GM12878 (cell line): ENCODE measurements around the gene NDUFV2. TPM values are rescaled to one million over a fixed set of nuclear protein-coding genes. Genes with fewer than 3 reads are reported as not detected.

Source experiments
- ATAC-seq: fragments of 200-7000 bp; cut with Tn5 transposase; 3 replicates; pipeline ENCODE4 v1.9.1; 2020; ENCODE audit warnings: mild to moderate bottlenecking, moderate library complexity
- BruUV-seq: library from RNA; stranded (reverse); fragments of 400-500 nt; replicated peaks from 2 replicates; lab custom pipeline; 2021; lab: Mats Ljungman, UMichigan
- CTCF ChIA-PET: fragments of 300-600 bp; sonication (Branson Sonifier 250); formaldehyde crosslinking; extraction: SDS; loops from one replicate; lab custom pipeline; 2021; ENCODE audit warnings: inconsistent platforms; lab: Yijun Ruan, JAX
- POLR2A ChIA-PET: fragments of 350-600 bp; formaldehyde crosslinking; extraction: SDS; loops from one replicate; lab custom pipeline; 2021; ENCODE audit warnings: inconsistent platforms; lab: Charles Lee
- RAD21 ChIA-PET: fragments of 300-600 bp; sonication (Branson Sonifier 250); formaldehyde crosslinking; loops from one replicate; lab custom pipeline; 2023; ENCODE audit warnings: antibody characterized with exemption; ENCODE audit not compliant: unreplicated experiment; lab: Charles Lee
- SMC1A ChIA-PET: fragments of 300-600 bp; sonication (Branson Sonifier 250); formaldehyde crosslinking; loops from one replicate; lab custom pipeline; 2023; ENCODE audit not compliant: unreplicated experiment, uncharacterized antibody; lab: Charles Lee
- DNase-seq: peaks from one replicate; pipeline ENCODE4 v3.0.0-alpha.2; 2011; ENCODE audit warnings: low read depth, low spot score
- FAIRE-seq: peaks from 3 replicates; lab custom pipeline; 2011; peaks lifted over from hg19 to GRCh38; lab: Jason Lieb, UNC
- H2AFZ ChIP-seq: 2 replicates; pipeline ENCODE4 v1.6.0; 2011; ENCODE audit warnings: low read depth, low read length, control low read depth; ENCODE audit not compliant: control insufficient read depth
- H3K27ac ChIP-seq: 2 replicates; pipeline ENCODE4 v1.5.1; 2011; ENCODE audit warnings: control low read depth; ENCODE audit not compliant: control insufficient read depth, insufficient read depth
- H3K27me3 ChIP-seq, 2 experiments: replicated peaks in 1 of 2; 2 replicates each; pipeline versions ENCODE4 v1.6.0 to v1.6.1; 2011; ENCODE audit warnings: low read length in 1 of 2; ENCODE audit not compliant: control insufficient read depth in 2 of 2, insufficient read depth in 2 of 2
- H3K36me3 ChIP-seq, 2 experiments: 2 replicates each; pipeline ENCODE4 v1.5.1; 2011; ENCODE audit warnings: low read length in 1 of 2; ENCODE audit not compliant: control insufficient read depth in 2 of 2, insufficient read depth in 2 of 2
- H3K4me1 ChIP-seq: 2 replicates; pipeline ENCODE4 v1.6.1; 2011; ENCODE audit warnings: mild to moderate bottlenecking, low read length, moderate library complexity, mixed read lengths; ENCODE audit not compliant: control insufficient read depth, insufficient read depth
- H3K4me2 ChIP-seq: 2 replicates; pipeline ENCODE4 v1.6.0; 2011; ENCODE audit warnings: control low read depth; ENCODE audit not compliant: control insufficient read depth, insufficient read depth
- H3K4me3 ChIP-seq: fragments of 200-600 bp; sonication (generic); 2 replicates; pipeline ENCODE4 v1.5.1; 2016
- H3K79me2 ChIP-seq: 2 replicates; pipeline ENCODE4 v1.6.0; 2011; ENCODE audit warnings: low read length; ENCODE audit not compliant: control insufficient read depth, insufficient read depth
- H3K9ac ChIP-seq: 2 replicates; pipeline ENCODE4 v1.8.0; 2011; ENCODE audit warnings: low read length, control low read depth, mixed read lengths; ENCODE audit not compliant: control insufficient read depth, insufficient read depth
- H3K9me3 ChIP-seq: replicated peaks from 3 replicates; pipeline ENCODE4 v1.5.1; 2011; ENCODE audit warnings: mild to moderate bottlenecking, low read length; ENCODE audit not compliant: control insufficient read depth, insufficient read depth
- H4K20me1 ChIP-seq: 2 replicates; pipeline ENCODE4 v1.6.0; 2011; ENCODE audit not compliant: control insufficient read depth, insufficient read depth
- BCL11A ChIP-seq: IDR thresholded peaks from 2 replicates; pipeline ENCODE4 v1.6.1; 2011; ENCODE audit warnings: low read depth, low read length
- CHD1 ChIP-seq: IDR thresholded peaks from 2 replicates; pipeline ENCODE4 v1.6.1; 2012; ENCODE audit warnings: low read depth, low read length, improper control_type of control experiment
- FOS ChIP-seq: IDR thresholded peaks from 3 replicates; pipeline ENCODE4 v1.6.1; 2011; ENCODE audit warnings: borderline replicate concordance; ENCODE audit not compliant: insufficient read length; ENCODE audit errors: extremely low read depth
- GATAD2B ChIP-seq: fragments of 450-650 bp; conservative IDR thresholded peaks from 2 replicates; pipeline ENCODE4 v1.6.1; 2017; ENCODE audit warnings: low read depth, mild to moderate bottlenecking, moderate library complexity
- HDAC2 ChIP-seq: fragments of 200-600 bp; sonication (generic); IDR thresholded peaks from 2 replicates; pipeline ENCODE4 v1.6.1; 2017
- MEF2B ChIP-seq: fragments of 450-650 bp; IDR thresholded peaks from 2 replicates; pipeline ENCODE4 v1.6.1; 2018; ENCODE audit warnings: mild to moderate bottlenecking, moderate library complexity; ENCODE audit not compliant: partially characterized antibody, poor library complexity, severe bottlenecking
- NFYB ChIP-seq: IDR thresholded peaks from 2 replicates; pipeline ENCODE4 v1.6.1; 2011; ENCODE audit warnings: low read depth, mild to moderate bottlenecking, low read length, improper control_type of control experiment, moderate library complexity; ENCODE audit not compliant: insufficient read depth
- POLR2A ChIP-seq: IDR thresholded peaks from 2 replicates; pipeline ENCODE4 v1.6.1; 2011; ENCODE audit warnings: low read depth, mild to moderate bottlenecking, low read length
- SP1 ChIP-seq: IDR thresholded peaks from one replicate; pipeline ENCODE4 v1.6.1; 2011; ENCODE audit warnings: low read depth, low read length
- ZNF384 ChIP-seq: IDR thresholded peaks from 2 replicates; pipeline ENCODE4 v1.6.1; 2012; ENCODE audit warnings: low read depth, mild to moderate bottlenecking, low read length, improper control_type of control experiment, borderline replicate concordance
- WGBS: methylation state at CpG from one replicate; pipeline ENCODE4 v1.1.6; 2016; ENCODE audit warnings: low lambda C conversion rate; ENCODE audit not compliant: insufficient replicate concordance, insufficient coverage; ENCODE audit errors: missing lambda C conversion rate; 5-methylcytosine and 5-hydroxymethylcytosine counted together
- in situ Hi-C: fragments of 300-500 bp; cut with MboI; formaldehyde crosslinking; loops from 9 replicates; pipeline ENCODE4 v1.14.3; 2018; ENCODE audit warnings: mixed read lengths
- intact Hi-C: fragments of 100-400 bp; cut with micrococcal nuclease; formaldehyde crosslinking; loops from one replicate; pipeline ENCODE4 v1.14.2; 2022; ENCODE audit not compliant: unreplicated experiment
- polyA plus RNA-seq, 11 experiments: library from polyadenylated mRNA; depleted of rRNA in 4 of 11; unstranded in 6 of 11; stranded (reverse) in 5 of 11; fragments of >200 nt; fragmentation: Nextera tagmentation in 4 of 11; fragmentation: Illumina TruSeq in 1 of 11; extraction: Ambion mirVana in 4 of 11; extraction: Trizol in 1 of 11; gene quantifications; 1 replicate in 1 of 11; 2 replicates in 10 of 11; pipeline versions ENCODE4 v1.2.1 to v1.2.3, GENCODE V29; 2011 to 2016; ENCODE audit warnings: inconsistent platforms in 2 of 11, missing spikeins in 2 of 11, low read depth in 1 of 11
- total RNA-seq, 4 experiments: library from RNA; depleted of rRNA in 3 of 4; stranded (reverse); fragments of >200 nt in 3 of 4; fragmentation: Illumina TruSeq in 1 of 4; extraction: Trizol in 1 of 4; gene quantifications; 2 replicates each; pipeline versions ENCODE4 v1.2.1 to v1.2.3, GENCODE V29; 2013 to 2021
- TF ChIP-seq, protein P1 (sequence below): IDR thresholded peaks from 2 replicates; pipeline ENCODE4 v1.6.1; 2011; ENCODE audit warnings: borderline replicate concordance, low read depth, mild to moderate bottlenecking, moderate library complexity, mixed read lengths, low read length; ENCODE audit not compliant: insufficient read depth; ENCODE audit errors: extremely low read length
- TF ChIP-seq, protein P2 (sequence below): fragments of 450-650 bp; IDR thresholded peaks from 2 replicates; pipeline ENCODE4 v1.6.1; 2017; ENCODE audit warnings: mild to moderate bottlenecking, moderate library complexity

Gene NDUFV2
- total and polyA plus RNA-seq, 10 of the 15 experiments (the other 5 are each of a cell fraction or from before 2014, with no cell fraction given), result 236 to 590 (median 321) TPM

DNA sequence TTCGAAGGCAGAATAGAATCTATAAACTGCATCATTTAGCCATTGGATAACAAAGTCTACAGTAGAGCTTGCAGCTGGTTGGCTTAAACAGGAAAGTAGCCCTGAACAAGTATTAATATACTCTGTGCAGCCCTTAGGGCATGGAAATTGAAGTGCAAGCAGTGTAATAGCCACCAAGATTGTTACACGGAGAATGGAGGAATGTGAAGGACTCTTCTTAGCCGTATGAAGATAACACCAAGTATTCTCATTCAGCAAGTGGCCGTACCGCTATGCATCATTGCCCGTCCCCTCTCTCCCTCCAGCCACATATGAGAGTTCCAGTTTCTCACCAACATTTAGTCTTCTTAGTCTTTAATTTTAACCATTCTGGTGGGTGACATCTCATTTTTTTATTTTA, 74.5 kb downstream of the NDUFV2 start (continued):
- TF ChIP-seq NFYB, result no peak
- TF ChIP-seq, protein P1, sequence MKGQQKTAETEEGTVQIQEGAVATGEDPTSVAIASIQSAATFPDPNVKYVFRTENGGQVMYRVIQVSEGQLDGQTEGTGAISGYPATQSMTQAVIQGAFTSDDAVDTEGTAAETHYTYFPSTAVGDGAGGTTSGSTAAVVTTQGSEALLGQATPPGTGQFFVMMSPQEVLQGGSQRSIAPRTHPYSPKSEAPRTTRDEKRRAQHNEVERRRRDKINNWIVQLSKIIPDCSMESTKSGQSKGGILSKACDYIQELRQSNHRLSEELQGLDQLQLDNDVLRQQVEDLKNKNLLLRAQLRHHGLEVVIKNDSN, result no peak
- TF ChIP-seq GATAD2B, result no peak

- ChIA-PET RAD21 (no interaction called here), POLR2A (interaction anchor here (0.6 kb wide), 1 partner anchor 396 kb away, joined by 3 read pairs; no protein-coding TSS in a partner anchor), CTCF (interaction anchor here (0.8 kb wide), 1 partner anchor 24 kb away, joined by 3 read pairs; no protein-coding TSS in a partner anchor), SMC1A (interaction anchor here (1.1 to 2.7 kb wide), 2 partner anchors 13 to 37 kb away, joined by 5 to 6 read pairs; no protein-coding TSS in a partner anchor)
- no peak for TF ChIP-seq CHD1
- no peak for TF ChIP-seq ZNF384
- TF ChIP-seq MEF2B, result no peak
- TF ChIP-seq FOS, result no peak
- TF ChIP-seq SP1, result no peak
- TF ChIP-seq POLR2A, result no peak
- TF ChIP-seq, protein P2, sequence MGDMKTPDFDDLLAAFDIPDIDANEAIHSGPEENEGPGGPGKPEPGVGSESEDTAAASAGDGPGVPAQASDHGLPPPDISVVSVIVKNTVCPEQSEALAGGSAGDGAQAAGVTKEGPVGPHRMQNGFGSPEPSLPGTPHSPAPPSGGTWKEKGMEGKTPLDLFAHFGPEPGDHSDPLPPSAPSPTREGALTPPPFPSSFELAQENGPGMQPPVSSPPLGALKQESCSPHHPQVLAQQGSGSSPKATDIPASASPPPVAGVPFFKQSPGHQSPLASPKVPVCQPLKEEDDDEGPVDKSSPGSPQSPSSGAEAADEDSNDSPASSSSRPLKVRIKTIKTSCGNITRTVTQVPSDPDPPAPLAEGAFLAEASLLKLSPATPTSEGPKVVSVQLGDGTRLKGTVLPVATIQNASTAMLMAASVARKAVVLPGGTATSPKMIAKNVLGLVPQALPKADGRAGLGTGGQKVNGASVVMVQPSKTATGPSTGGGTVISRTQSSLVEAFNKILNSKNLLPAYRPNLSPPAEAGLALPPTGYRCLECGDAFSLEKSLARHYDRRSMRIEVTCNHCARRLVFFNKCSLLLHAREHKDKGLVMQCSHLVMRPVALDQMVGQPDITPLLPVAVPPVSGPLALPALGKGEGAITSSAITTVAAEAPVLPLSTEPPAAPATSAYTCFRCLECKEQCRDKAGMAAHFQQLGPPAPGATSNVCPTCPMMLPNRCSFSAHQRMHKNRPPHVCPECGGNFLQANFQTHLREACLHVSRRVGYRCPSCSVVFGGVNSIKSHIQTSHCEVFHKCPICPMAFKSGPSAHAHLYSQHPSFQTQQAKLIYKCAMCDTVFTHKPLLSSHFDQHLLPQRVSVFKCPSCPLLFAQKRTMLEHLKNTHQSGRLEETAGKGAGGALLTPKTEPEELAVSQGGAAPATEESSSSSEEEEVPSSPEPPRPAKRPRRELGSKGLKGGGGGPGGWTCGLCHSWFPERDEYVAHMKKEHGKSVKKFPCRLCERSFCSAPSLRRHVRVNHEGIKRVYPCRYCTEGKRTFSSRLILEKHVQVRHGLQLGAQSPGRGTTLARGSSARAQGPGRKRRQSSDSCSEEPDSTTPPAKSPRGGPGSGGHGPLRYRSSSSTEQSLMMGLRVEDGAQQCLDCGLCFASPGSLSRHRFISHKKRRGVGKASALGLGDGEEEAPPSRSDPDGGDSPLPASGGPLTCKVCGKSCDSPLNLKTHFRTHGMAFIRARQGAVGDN, result no peak
- TF ChIP-seq HDAC2, result no peak
- no peak for TF ChIP-seq BCL11A
- in situ Hi-C loops, result no loop called here
- Histone ChIP-seq H3K27me3 (no peaks in the 10 kb centered on the region), H3K9ac (no peak overlapping the region), H3K79me2 (peaks cover 65% of the 10 kb centered on the region), H3K4me2 (no peak overlapping the region), H3K4me1 (peaks cover 10% of the 10 kb centered on the region), H4K20me1 (no peaks in the 10 kb centered on the region), H3K4me3 (no peak overlapping the region), H2AFZ (no peak overlapping the region), H3K9me3 (peaks cover 5% of the 10 kb centered on the region), H3K27ac (no peak overlapping the region), H3K36me3 (peaks cover 0 to 9% of the 10 kb centered on the region in 2 experiments; a peak in 2 of 4 replicates)
- ATAC-seq, result no peak
- 88% methylated on average over 4 of the region's 4 CpGs for WGBS
- no peak for FAIRE-seq
- no TSS peak for BruUV-seq
- intact Hi-C loops, result no loop called here
- no peak for DNase-seq
Observed at GRCh38 chr18:9177466-9177865, 75.0 kb downstream of the NDUFV2 start.
